Measurements from ENCODE around the gene NRDE2.
"Not testable (repeated sequence)": the region's sequence is repeated elsewhere in the genome, so short reads cannot be mapped to it uniquely, and the experiment has no call there.

The NRDE2 gene

GRCh38 chr14:90274019-90274418, 57.7 kb downstream of the NRDE2 start:
- no peak for DNase-seq

- DNase-seq, result peak in 1 of 56 donors; percentile 32
Observed at GRCh38 chr14:90273532-90273931, 58.2 kb downstream of the NRDE2 start.

GRCh38 chr14:90272523-90272922, 59.2 kb downstream of the NRDE2 start:
- DNase-seq, result no peak

- DNase-seq, result no peak
Observed at GRCh38 chr14:90268420-90268819, 63.3 kb downstream of the NRDE2 start.

GRCh38 chr14:90266441-90267154, 65.1 kb downstream of the NRDE2 start:
- DNase-seq, result no peak

GRCh38 chr14:90263748-90264449, 67.8 kb downstream of the NRDE2 start:
- DNase-seq, result no peak

GRCh38 chr14:90256354-90257131, 75.2 kb downstream of the NRDE2 start, which contains the start of gene PSMC1:
TSS of gene PSMC1 (plus strand) at chr14:90256553. CDS start at chr14:90256598, 45 bp downstream.
- peak; percentile 28 to 94 (median 84) for DNase-seq

- DNase-seq, result no peak
Observed at GRCh38 chr14:90255871-90256270, 75.9 kb downstream of the NRDE2 start.

- no peak for DNase-seq
Observed at GRCh38 chr14:90253826-90254225, 77.9 kb downstream of the NRDE2 start.

GRCh38 chr14:90248594-90248993, 83.1 kb downstream of the NRDE2 start:
- DNase-seq, result no peak

GRCh38 chr14:90247441-90247840, 84.3 kb downstream of the NRDE2 start:
- not testable (repeated sequence) for DNase-seq

- DNase-seq, result no peak
Observed at GRCh38 chr14:90246936-90247335, 84.8 kb downstream of the NRDE2 start.

- DNase-seq, result no peak
Observed at GRCh38 chr14:90242444-90242843, 89.3 kb downstream of the NRDE2 start.

- no peak for DNase-seq
Observed at GRCh38 chr14:90239139-90239538, 92.6 kb downstream of the NRDE2 start.

- DNase-seq, result peak in 50 of 56 donors; percentile 2 to 80 (median 34)
Observed at GRCh38 chr14:90235179-90235976, 96.4 kb downstream of the NRDE2 start.

- DNase-seq, result not testable (repeated sequence)
Observed at GRCh38 chr14:90229942-90230341, 101.8 kb downstream of the NRDE2 start.

GRCh38 chr14:90228478-90228877, 103.3 kb downstream of the NRDE2 start:
- no peak for DNase-seq

Data from nucleus accumbens (tissue), 56 donors.